B cell (primary cell): Measurements from ENCODE around the gene IL17RC.

ENCODE experiments used
- CTCF ChIP-seq: fragments of 200-600 bp; IDR thresholded peaks from one replicate; pipeline ENCODE4 v1.8.0; 2022; ENCODE audit warnings: antibody characterized with exemption, mild to moderate bottlenecking
- EZH2 ChIP-seq: IDR thresholded peaks from 2 replicates; pipeline ENCODE4 v1.6.1; 2012; ENCODE audit warnings: borderline replicate concordance, low read depth, mild to moderate bottlenecking, moderate library complexity, low read length; ENCODE audit not compliant: insufficient read depth, poor library complexity, severe bottlenecking

GRCh38 chr3:9946112-9947024 lies 29.5 kb downstream of the IL17RC start:
- TF ChIP-seq EZH2 (no peak), CTCF (peak; percentile 69)
